Measurements from ENCODE around the gene IGF1R. TPM values are rescaled to one million over a fixed set of nuclear protein-coding genes. Genes with fewer than 3 reads are reported as not detected.

Gene IGF1R
- total and polyA plus RNA-seq, 2 of the 8 experiments (the other 6 are each of a cell fraction or from before 2014, with no cell fraction given): 32.9 to 109 TPM

- H3K4me2 ChIP-seq (ENCODE audit: insufficient read depth in 1 of 2, low read depth in 2 of 2, low read length in 2 of 2): no peak overlapping the region
- H3K27ac ChIP-seq (ENCODE audit: low read depth, low read length): no peak overlapping the region
- no peak overlapping the region for H3K4me3 ChIP-seq (ENCODE audit: extremely low read depth in 1 of 4, insufficient read depth in 2 of 4, low read depth in 3 of 4, low read length in 4 of 4)
- H3K27me3 ChIP-seq (replicated peaks in 1 of 4; ENCODE audit: control insufficient read depth in 3 of 4, extremely low read depth in 1 of 4, insufficient read depth in 3 of 4, low read length in 3 of 4): no peaks in the 10 kb centered on the region
- H4K8ac ChIP-seq (ENCODE audit: extremely low read depth, insufficient read depth, low read length): no peak overlapping the region
- H3K14ac ChIP-seq (ENCODE audit: insufficient read length): no peak overlapping the region
- no peak overlapping the region for H3K9ac ChIP-seq (replicated peaks in 1 of 4; ENCODE audit: extremely low read depth in 1 of 4, low read depth in 3 of 4, low read length in 3 of 4)
- H3K79me1 ChIP-seq (ENCODE audit: low read depth, low read length): peaks cover 21% of the 10 kb centered on the region
- FAIRE-seq: no peak
- H2BK20ac ChIP-seq (ENCODE audit: low read length): no peak overlapping the region
- no peak overlapping the region for H2BK120ac ChIP-seq (replicated peaks; ENCODE audit: low read depth, low read length)
- H4K20me1 ChIP-seq (replicated peaks in 1 of 2; ENCODE audit: control insufficient read depth in 1 of 2, insufficient read depth in 2 of 2, low read length in 2 of 2): peaks cover 40 to 62% of the 10 kb centered on the region in 2 experiments
- POLR2A ChIA-PET (ENCODE audit: partially characterized antibody): no interaction called here
- CTCF ChIA-PET (ENCODE audit: partially characterized antibody): interaction anchor here (0.7 to 1.1 kb wide), 2 partner anchors 138 to 193 kb away, joined by 4 to 5 read pairs; no protein-coding TSS in a partner anchor
- H2BK15ac ChIP-seq (ENCODE audit: low read length): no peak overlapping the region
- no peak overlapping the region for H2BK12ac ChIP-seq (ENCODE audit: low read depth, low read length)
- no peak overlapping the region for H2BK5ac ChIP-seq (ENCODE audit: low read depth, low read length)
- no peak overlapping the region for H3K4ac ChIP-seq (replicated peaks; ENCODE audit: insufficient read length, low read depth, low read length)
- peaks cover 2 to 17% (median 6%) of the 10 kb centered on the region in 4 experiments; a peak in 7 of 8 replicates for H3K36me3 ChIP-seq (ENCODE audit: control insufficient read depth in 2 of 4, insufficient read depth in 4 of 4, low read length in 3 of 4)
- no peak overlapping the region for H3K56ac ChIP-seq (replicated peaks; ENCODE audit: insufficient read length, low read depth, low read length)
- no peak overlapping the region for H3K18ac ChIP-seq (ENCODE audit: extremely low read depth, low read length)
- 88% methylated on average over 2 of the region's 2 CpGs; no CpG with 5 or more reads in 1 of the 2 experiments for WGBS, 2 experiments (ENCODE audit: extremely low coverage in 1 of 2, insufficient coverage in 1 of 2, insufficient read length in 1 of 2, insufficient replicate concordance in 2 of 2, low coverage in 1 of 2, low lambda C conversion rate in 2 of 2, missing lambda C conversion rate in 1 of 2)
- peaks cover 11 to 34% (median 23%) of the 10 kb centered on the region in 4 experiments for H3K4me1 ChIP-seq (replicated peaks in 1 of 4; ENCODE audit: control insufficient read depth in 3 of 4, insufficient read depth in 4 of 4, low read length in 3 of 4)
- no peaks in the 10 kb centered on the region for H3K9me3 ChIP-seq (ENCODE audit: insufficient read depth in 2 of 2, low read depth in 1 of 2, low read length in 1 of 2)
- H2AK5ac ChIP-seq (ENCODE audit: low read depth, low read length): no peak overlapping the region
- no peak overlapping the region for H4K5ac ChIP-seq (ENCODE audit: insufficient read length, low read depth, low read length)
- DNase-seq (ENCODE audit: low read depth in 1 of 2, low spot score in 2 of 2): no peak
- H3K23ac ChIP-seq (ENCODE audit: insufficient read length): no peak overlapping the region
- no peak overlapping the region for H4K91ac ChIP-seq (replicated peaks; ENCODE audit: insufficient read length, low read length)
- peaks cover 2% of the 10 kb centered on the region; the same call in 1 of the 2 replicates for H3K23me2 ChIP-seq (ENCODE audit: low read depth, low read length)
- H3K79me2 ChIP-seq (ENCODE audit: control insufficient read depth in 1 of 2, insufficient read depth in 2 of 2, low read length in 2 of 2): peaks cover 64 to 100% of the 10 kb centered on the region in 2 experiments
- H2AFZ ChIP-seq (ENCODE audit: low read length): no peak overlapping the region
- TF ChIP-seq BACH1 (IDR thresholded peaks at IDR 0.05; ENCODE audit: low read length) (no peak), EGR1 (IDR thresholded peaks at IDR 0.05; ENCODE audit: borderline replicate concordance, low read depth, low read length) (no peak), TEAD4 (IDR thresholded peaks at IDR 0.05; ENCODE audit: low read depth, low read length) (no peak), EP300 (IDR thresholded peaks at IDR 0.05; ENCODE audit: borderline replicate concordance in 1 of 2, low read depth in 2 of 2, low read length in 2 of 2) (no peak), CTBP2 (IDR thresholded peaks at IDR 0.05; ENCODE audit: borderline replicate concordance, insufficient read depth, insufficient read length, low read length) (no peak), CTCF (IDR thresholded peaks at IDR 0.05; ENCODE audit: control extremely low read depth in 1 of 3, insufficient read depth in 1 of 3, low read depth in 1 of 3, low read length in 3 of 3) (no peak), TAF7 (optimal IDR thresholded peaks at IDR 0.05; ENCODE audit: borderline replicate concordance, low read depth, low read length) (no peak), HDAC6 (IDR thresholded peaks at IDR 0.05; ENCODE audit: low read depth, low read length) (no peak), SIX5 (IDR thresholded peaks at IDR 0.05; ENCODE audit: low read depth, low read length) (no peak)
Observed at GRCh38 chr15:98711810-98712209, 63.5 kb downstream of the IGF1R start.
